Measurements from ENCODE around the gene SULT4A1.

- TF ChIP-seq EZH2phosphoT487 (IDR thresholded peaks at IDR 0.05; ENCODE audit: low read length) = no peak
- TF ChIP-seq, protein P1, sequence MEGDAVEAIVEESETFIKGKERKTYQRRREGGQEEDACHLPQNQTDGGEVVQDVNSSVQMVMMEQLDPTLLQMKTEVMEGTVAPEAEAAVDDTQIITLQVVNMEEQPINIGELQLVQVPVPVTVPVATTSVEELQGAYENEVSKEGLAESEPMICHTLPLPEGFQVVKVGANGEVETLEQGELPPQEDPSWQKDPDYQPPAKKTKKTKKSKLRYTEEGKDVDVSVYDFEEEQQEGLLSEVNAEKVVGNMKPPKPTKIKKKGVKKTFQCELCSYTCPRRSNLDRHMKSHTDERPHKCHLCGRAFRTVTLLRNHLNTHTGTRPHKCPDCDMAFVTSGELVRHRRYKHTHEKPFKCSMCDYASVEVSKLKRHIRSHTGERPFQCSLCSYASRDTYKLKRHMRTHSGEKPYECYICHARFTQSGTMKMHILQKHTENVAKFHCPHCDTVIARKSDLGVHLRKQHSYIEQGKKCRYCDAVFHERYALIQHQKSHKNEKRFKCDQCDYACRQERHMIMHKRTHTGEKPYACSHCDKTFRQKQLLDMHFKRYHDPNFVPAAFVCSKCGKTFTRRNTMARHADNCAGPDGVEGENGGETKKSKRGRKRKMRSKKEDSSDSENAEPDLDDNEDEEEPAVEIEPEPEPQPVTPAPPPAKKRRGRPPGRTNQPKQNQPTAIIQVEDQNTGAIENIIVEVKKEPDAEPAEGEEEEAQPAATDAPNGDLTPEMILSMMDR (IDR thresholded peaks at IDR 0.05; ENCODE audit: low read length) = no peak
Observed at GRCh38 chr22:43830931-43831560, 31.3 kb downstream of the SULT4A1 start.
